Medulla oblongata (tissue), 1 donor: Measurements from ENCODE around the gene RPP30.
"Not testable (repeated sequence)": the region's sequence is repeated elsewhere in the genome, so short reads cannot be mapped to it uniquely, and the experiment has no call there.

Source experiments
- DNase-seq: peaks from one replicate; pipeline ENCODE4 v3.0.0-alpha.2; 2015; ENCODE audit errors: extremely low spot score

The RPP30 gene

GRCh38 chr10:90871279-90871765 is 452 bp upstream of the RPP30 start:
- DNase-seq, result peak; percentile 83

- DNase-seq, result no peak
These were observed 860 bp downstream of the RPP30 start for GRCh38 chr10:90872648-90873020.

GRCh38 chr10:90879062-90879461 is 7.3 kb downstream of the RPP30 start:
- DNase-seq, result no peak

GRCh38 chr10:90880059-90880719 is 8.4 kb downstream of the RPP30 start:
- peak; percentile 36 for DNase-seq

GRCh38 chr10:90884431-90884830 is 12.7 kb downstream of the RPP30 start:
- DNase-seq, result peak; percentile 48

GRCh38 chr10:90885176-90885575 is 13.4 kb downstream of the RPP30 start:
- DNase-seq, result no peak

GRCh38 chr10:90887555-90887954 is 15.8 kb downstream of the RPP30 start:
- no peak for DNase-seq

GRCh38 chr10:90888387-90888786 is 16.6 kb downstream of the RPP30 start:
- no peak for DNase-seq

- DNase-seq, result no peak
These were observed 17.9 kb downstream of the RPP30 start for GRCh38 chr10:90889636-90890035.

- no peak for DNase-seq
These were observed 18.6 kb downstream of the RPP30 start for GRCh38 chr10:90890347-90890746.

- no peak for DNase-seq
These were observed 21.4 kb downstream of the RPP30 start for GRCh38 chr10:90893190-90893589.

- not testable (repeated sequence) for DNase-seq
These were observed 25.1 kb downstream of the RPP30 start for GRCh38 chr10:90896916-90897315.

GRCh38 chr10:90905925-90906324 is 34.2 kb downstream of the RPP30 start:
- DNase-seq, result no peak

GRCh38 chr10:90906596-90906995 is 34.8 kb downstream of the RPP30 start:
- DNase-seq, result no peak

- peak; percentile 94 for DNase-seq
These were observed 39.6 kb downstream of the RPP30 start for GRCh38 chr10:90911133-90912051.

GRCh38 chr10:90912174-90912573 is 40.4 kb downstream of the RPP30 start:
- no peak for DNase-seq

GRCh38 chr10:90912854-90913479 is 41.2 kb downstream of the RPP30 start:
- DNase-seq, result no peak

- DNase-seq, result no peak
These were observed 42.1 kb downstream of the RPP30 start for GRCh38 chr10:90913774-90914420.

GRCh38 chr10:90914992-90915765 is 43.4 kb downstream of the RPP30 start:
- no peak for DNase-seq

- no peak for DNase-seq
These were observed 43.9 kb downstream of the RPP30 start for GRCh38 chr10:90915766-90916075.
